Upper lobe of left lung (tissue), 4 donors: ENCODE data around the gene LONP2.

Experiments
- EP300 ChIP-seq, 4 donors: sonication (generic); formaldehyde crosslinking; IDR thresholded peaks; one replicate each; pipeline ENCODE4 v1.5.1; 2017; ENCODE audit warnings: antibody characterized with exemption in 4 of 4, control low read depth in 2 of 4
- POLR2A ChIP-seq, 4 donors: fragments of 450-650 bp; IDR thresholded peaks; one replicate each; pipeline ENCODE4 v1.5.1; 2016 to 2017; ENCODE audit warnings: antibody characterized with exemption in 4 of 4, mild to moderate bottlenecking in 2 of 4
- POLR2AphosphoS5 ChIP-seq, 2 donors: sonication (generic); formaldehyde crosslinking; IDR thresholded peaks; one replicate each; pipeline ENCODE4 v1.5.1; 2017; ENCODE audit warnings: antibody characterized with exemption in 2 of 2
- TF ChIP-seq, protein P1 (sequence below), 6 experiments: fragments of 450-650 bp in 4 of 6; fragments of 200-600 bp in 2 of 6; sonication (generic) in 2 of 6; IDR thresholded peaks; one replicate each; pipeline ENCODE4 v1.5.1; 2016 to 2019; ENCODE audit warnings: antibody characterized with exemption in 6 of 6

- TF ChIP-seq, protein P1, sequence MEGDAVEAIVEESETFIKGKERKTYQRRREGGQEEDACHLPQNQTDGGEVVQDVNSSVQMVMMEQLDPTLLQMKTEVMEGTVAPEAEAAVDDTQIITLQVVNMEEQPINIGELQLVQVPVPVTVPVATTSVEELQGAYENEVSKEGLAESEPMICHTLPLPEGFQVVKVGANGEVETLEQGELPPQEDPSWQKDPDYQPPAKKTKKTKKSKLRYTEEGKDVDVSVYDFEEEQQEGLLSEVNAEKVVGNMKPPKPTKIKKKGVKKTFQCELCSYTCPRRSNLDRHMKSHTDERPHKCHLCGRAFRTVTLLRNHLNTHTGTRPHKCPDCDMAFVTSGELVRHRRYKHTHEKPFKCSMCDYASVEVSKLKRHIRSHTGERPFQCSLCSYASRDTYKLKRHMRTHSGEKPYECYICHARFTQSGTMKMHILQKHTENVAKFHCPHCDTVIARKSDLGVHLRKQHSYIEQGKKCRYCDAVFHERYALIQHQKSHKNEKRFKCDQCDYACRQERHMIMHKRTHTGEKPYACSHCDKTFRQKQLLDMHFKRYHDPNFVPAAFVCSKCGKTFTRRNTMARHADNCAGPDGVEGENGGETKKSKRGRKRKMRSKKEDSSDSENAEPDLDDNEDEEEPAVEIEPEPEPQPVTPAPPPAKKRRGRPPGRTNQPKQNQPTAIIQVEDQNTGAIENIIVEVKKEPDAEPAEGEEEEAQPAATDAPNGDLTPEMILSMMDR (IDR thresholded peaks at IDR 0.05): no peak
- TF ChIP-seq EP300 (IDR thresholded peaks at IDR 0.05): no peak
- no peak for TF ChIP-seq POLR2A (IDR thresholded peaks at IDR 0.05)
- TF ChIP-seq POLR2AphosphoS5 (IDR thresholded peaks at IDR 0.05): no peak
Measured at GRCh38 chr16:48369765-48370164, 125.7 kb downstream of the LONP2 start.
